Measurements from ENCODE around the gene RALGDS. TPM values are rescaled to one million over a fixed set of nuclear protein-coding genes. Genes with fewer than 3 reads are reported as not detected.

RALGDS gene
- total RNA-seq, 1 donor from 2014 or later, result 64.8 TPM

- peak overlapping the region; percentile 81 for H3K4me3 Mint-ChIP-seq
Observed at GRCh38 chr9:133144904-133145851, 24.1 kb upstream of the RALGDS start.

GRCh38 chr9:133144142-133144903 is 23.3 kb upstream of the RALGDS start:
- Mint-ChIP-seq H3K27ac (peak overlapping the region; percentile 96), H3K4me1 (ENCODE audit: unreplicated experiment) (peaks cover 25% of the 10 kb centered on the region), H3K9me3 (no peaks in the 10 kb centered on the region), H3K4me3 (peak overlapping the region; percentile 81), H3K27me3 (no peaks in the 10 kb centered on the region), H3K36me3 (no peaks in the 10 kb centered on the region)
- DNase-seq (ENCODE audit: extremely low spot score, unreplicated experiment), result peak; percentile 86
- peak; percentile 100 for TF ChIP-seq CTCF (conservative IDR thresholded peaks at IDR 0.05)

More at GRCh38 chr9:133144904-133145851, 24.1 kb upstream of the RALGDS start:
- Mint-ChIP-seq H3K9me3 (no peaks in the 10 kb centered on the region), H3K4me1 (ENCODE audit: unreplicated experiment) (peaks cover 25% of the 10 kb centered on the region), H3K36me3 (no peaks in the 10 kb centered on the region), H3K27ac (peak overlapping the region; percentile 96), H3K27me3 (no peaks in the 10 kb centered on the region)
- TF ChIP-seq CTCF (conservative IDR thresholded peaks at IDR 0.05), result no peak
- no peak for DNase-seq (ENCODE audit: extremely low spot score, unreplicated experiment)

GRCh38 chr9:133143639-133144141 is 22.6 kb upstream of the RALGDS start:
- Mint-ChIP-seq H3K9me3 (no peaks in the 10 kb centered on the region), H3K27me3 (no peaks in the 10 kb centered on the region), H3K4me3 (peak overlapping the region; percentile 81), H3K4me1 (ENCODE audit: unreplicated experiment) (peaks cover 25% of the 10 kb centered on the region), H3K27ac (peak overlapping the region; percentile 96), H3K36me3 (no peaks in the 10 kb centered on the region)
- TF ChIP-seq CTCF (conservative IDR thresholded peaks at IDR 0.05), result no peak
- DNase-seq (ENCODE audit: extremely low spot score, unreplicated experiment), result no peak

GRCh38 chr9:133142684-133143622 is 21.9 kb upstream of the RALGDS start:
- H3K27me3 Mint-ChIP-seq, result no peaks in the 10 kb centered on the region
- H3K36me3 Mint-ChIP-seq, result no peaks in the 10 kb centered on the region
- peak overlapping the region; percentile 70 for H3K4me3 Mint-ChIP-seq
- no peak for TF ChIP-seq CTCF (conservative IDR thresholded peaks at IDR 0.05)
- no peak for DNase-seq (ENCODE audit: extremely low spot score, unreplicated experiment)
- H3K27ac Mint-ChIP-seq, result peak overlapping the region; percentile 84
- no peaks in the 10 kb centered on the region for H3K9me3 Mint-ChIP-seq
- H3K4me1 Mint-ChIP-seq (ENCODE audit: unreplicated experiment), result peaks cover 25% of the 10 kb centered on the region
